SU-DHL-6 (cell line): ENCODE measurements around the gene CD2.

ENCODE experiments used
- H2AFZ ChIP-seq: fragments of 200-600 bp; sonication (generic); 2 replicates; pipeline ENCODE4 v1.6.1; 2014; ENCODE audit warnings: low read depth, mild to moderate bottlenecking, moderate library complexity, mixed read lengths, antibody characterized with exemption, low read length; ENCODE audit not compliant: severe bottlenecking
- H3F3A ChIP-seq: fragments of 200-600 bp; shearing (Covaris generic); 2 replicates; pipeline ENCODE4 v1.6.0; 2016; ENCODE audit warnings: antibody characterized with exemption, mild to moderate bottlenecking; ENCODE audit not compliant: insufficient read depth
- H3K27ac ChIP-seq: fragments of 200-600 bp; sonication (generic); 2 replicates; pipeline ENCODE4 v1.5.1; 2016; ENCODE audit warnings: low read depth, mild to moderate bottlenecking, low read length, moderate library complexity, mixed read lengths
- H3K27me3 ChIP-seq: fragments of 200-600 bp; sonication (generic), shearing (Covaris generic); 2 replicates; pipeline ENCODE4 v1.6.0; 2014; ENCODE audit warnings: mild to moderate bottlenecking, low read length
- H3K36me3 ChIP-seq: fragments of 200-600 bp; sonication (generic); 2 replicates; pipeline ENCODE4 v1.6.1; 2014; ENCODE audit warnings: mild to moderate bottlenecking, low read length, mixed read lengths
- H3K4me2 ChIP-seq: fragments of 300-600, 200-600 bp; shearing (Covaris generic), sonication (generic); 2 replicates; pipeline ENCODE4 v1.6.0; 2014; ENCODE audit warnings: low read length, low read depth, mild to moderate bottlenecking; ENCODE audit not compliant: poor library complexity, severe bottlenecking
- H3K4me3 ChIP-seq: fragments of 200-600 bp; sonication (generic); 2 replicates; pipeline ENCODE4 v1.5.1; 2014; ENCODE audit warnings: antibody characterized with exemption, low read length, mild to moderate bottlenecking, mixed read lengths; ENCODE audit not compliant: insufficient read depth, poor library complexity, severe bottlenecking
- H3K79me2 ChIP-seq: fragments of 200-600 bp; sonication (generic); 2 replicates; pipeline ENCODE4 v1.6.1; 2014; ENCODE audit warnings: mild to moderate bottlenecking, low read length, moderate library complexity; ENCODE audit not compliant: insufficient read depth
- H3K9ac ChIP-seq: fragments of 200-600 bp; sonication (generic); 2 replicates; pipeline ENCODE4 v1.7.0; 2014; ENCODE audit warnings: mild to moderate bottlenecking, low read length
- H3K9me2 ChIP-seq: fragments of 200-600 bp; sonication (generic); replicated peaks from 2 replicates; pipeline ENCODE4 v1.6.1; 2014; ENCODE audit warnings: low read length; ENCODE audit not compliant: insufficient read depth
- H3K9me3 ChIP-seq: fragments of 200-600 bp; sonication (generic); 2 replicates; pipeline ENCODE4 v1.6.1; 2014; ENCODE audit warnings: low read length, mixed read lengths; ENCODE audit not compliant: insufficient read depth
- H4K20me1 ChIP-seq: fragments of 200-600 bp; sonication (generic); 2 replicates; pipeline ENCODE4 v1.6.1; 2014; ENCODE audit warnings: low read depth, mild to moderate bottlenecking, antibody characterized with exemption, low read length, moderate library complexity, mixed read lengths
- EZH2phosphoT487 ChIP-seq: fragments of 200-600 bp; sonication (generic), shearing (Covaris generic); conservative IDR thresholded peaks from 2 replicates; pipeline ENCODE4 v1.6.1; 2018; ENCODE audit warnings: mild to moderate bottlenecking, antibody characterized with exemption, low read length, moderate library complexity, mixed read lengths
- TF ChIP-seq, protein P1 (sequence below): fragments of 200-600 bp; sonication (generic); IDR thresholded peaks from one replicate; pipeline ENCODE4 v1.5.1; 2017; ENCODE audit warnings: antibody characterized with exemption, mild to moderate bottlenecking, low read length, moderate library complexity; ENCODE audit not compliant: insufficient read depth, poor library complexity, severe bottlenecking

The CD2 gene

DNA sequence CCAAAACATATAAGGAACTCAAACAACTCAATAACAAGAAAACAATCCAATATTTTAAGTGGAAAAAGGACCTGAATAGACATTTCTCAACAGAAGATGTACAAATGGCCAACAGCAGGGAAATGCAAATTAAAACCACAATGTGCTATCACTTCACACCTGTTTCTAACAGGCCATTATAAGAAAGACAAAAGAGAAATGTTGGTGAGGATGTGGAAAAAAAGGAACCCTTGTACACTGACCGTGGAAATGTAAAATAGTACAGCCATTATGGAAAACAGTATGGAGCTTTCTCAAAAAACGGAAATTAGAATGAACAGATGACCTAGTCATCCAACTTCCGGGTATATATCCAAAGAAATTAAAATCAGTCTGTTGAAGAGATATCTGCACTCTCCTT, 37.8 kb upstream of the CD2 start:
- no peaks in the 10 kb centered on the region for H4K20me1 ChIP-seq
- TF ChIP-seq EZH2phosphoT487, result no peak
- TF ChIP-seq, protein P1, sequence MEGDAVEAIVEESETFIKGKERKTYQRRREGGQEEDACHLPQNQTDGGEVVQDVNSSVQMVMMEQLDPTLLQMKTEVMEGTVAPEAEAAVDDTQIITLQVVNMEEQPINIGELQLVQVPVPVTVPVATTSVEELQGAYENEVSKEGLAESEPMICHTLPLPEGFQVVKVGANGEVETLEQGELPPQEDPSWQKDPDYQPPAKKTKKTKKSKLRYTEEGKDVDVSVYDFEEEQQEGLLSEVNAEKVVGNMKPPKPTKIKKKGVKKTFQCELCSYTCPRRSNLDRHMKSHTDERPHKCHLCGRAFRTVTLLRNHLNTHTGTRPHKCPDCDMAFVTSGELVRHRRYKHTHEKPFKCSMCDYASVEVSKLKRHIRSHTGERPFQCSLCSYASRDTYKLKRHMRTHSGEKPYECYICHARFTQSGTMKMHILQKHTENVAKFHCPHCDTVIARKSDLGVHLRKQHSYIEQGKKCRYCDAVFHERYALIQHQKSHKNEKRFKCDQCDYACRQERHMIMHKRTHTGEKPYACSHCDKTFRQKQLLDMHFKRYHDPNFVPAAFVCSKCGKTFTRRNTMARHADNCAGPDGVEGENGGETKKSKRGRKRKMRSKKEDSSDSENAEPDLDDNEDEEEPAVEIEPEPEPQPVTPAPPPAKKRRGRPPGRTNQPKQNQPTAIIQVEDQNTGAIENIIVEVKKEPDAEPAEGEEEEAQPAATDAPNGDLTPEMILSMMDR, result no peak
- H3K36me3 ChIP-seq, result no peaks in the 10 kb centered on the region
- no peak overlapping the region for H3K9ac ChIP-seq
- H3K27ac ChIP-seq, result no peak overlapping the region
- no peak overlapping the region for H2AFZ ChIP-seq
- H3K4me3 ChIP-seq, result no peak overlapping the region
- H3F3A ChIP-seq, result no peaks in the 10 kb centered on the region
- H3K9me3 ChIP-seq, result no peaks in the 10 kb centered on the region
- H3K27me3 ChIP-seq, result no peaks in the 10 kb centered on the region
- H3K9me2 ChIP-seq, result no peaks in the 10 kb centered on the region
- no peak overlapping the region for H3K4me2 ChIP-seq
- no peaks in the 10 kb centered on the region for H3K79me2 ChIP-seq

DNA sequence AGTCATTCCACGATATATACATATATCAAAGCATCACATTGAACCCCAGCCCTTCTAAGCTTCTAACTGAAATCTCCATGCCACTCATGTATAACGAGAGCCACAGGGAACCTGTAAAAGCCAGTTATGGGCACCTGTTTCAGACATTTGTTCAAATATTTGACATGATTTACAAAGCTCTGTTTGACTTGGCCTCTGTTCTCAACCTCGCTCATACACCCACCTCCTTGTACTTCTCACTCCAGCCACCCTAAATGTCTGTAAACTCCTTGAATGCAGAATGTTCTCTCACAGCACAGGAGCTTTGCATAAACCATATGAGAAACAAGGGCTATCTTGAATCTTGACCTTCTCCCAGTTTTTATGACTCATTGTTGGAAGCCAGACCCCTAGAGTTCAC, 36.9 kb upstream of the CD2 start:
- Histone ChIP-seq H3K79me2 (no peaks in the 10 kb centered on the region), H3F3A (no peaks in the 10 kb centered on the region), H3K36me3 (no peaks in the 10 kb centered on the region), H3K9me3 (no peaks in the 10 kb centered on the region), H3K4me3 (no peak overlapping the region), H3K27me3 (no peaks in the 10 kb centered on the region), H4K20me1 (no peaks in the 10 kb centered on the region), H3K9ac (no peak overlapping the region), H3K9me2 (no peaks in the 10 kb centered on the region), H3K27ac (no peak overlapping the region), H2AFZ (no peak overlapping the region), H3K4me2 (no peak overlapping the region)
- no peak for TF ChIP-seq EZH2phosphoT487
- TF ChIP-seq, protein P1, result no peak

DNA sequence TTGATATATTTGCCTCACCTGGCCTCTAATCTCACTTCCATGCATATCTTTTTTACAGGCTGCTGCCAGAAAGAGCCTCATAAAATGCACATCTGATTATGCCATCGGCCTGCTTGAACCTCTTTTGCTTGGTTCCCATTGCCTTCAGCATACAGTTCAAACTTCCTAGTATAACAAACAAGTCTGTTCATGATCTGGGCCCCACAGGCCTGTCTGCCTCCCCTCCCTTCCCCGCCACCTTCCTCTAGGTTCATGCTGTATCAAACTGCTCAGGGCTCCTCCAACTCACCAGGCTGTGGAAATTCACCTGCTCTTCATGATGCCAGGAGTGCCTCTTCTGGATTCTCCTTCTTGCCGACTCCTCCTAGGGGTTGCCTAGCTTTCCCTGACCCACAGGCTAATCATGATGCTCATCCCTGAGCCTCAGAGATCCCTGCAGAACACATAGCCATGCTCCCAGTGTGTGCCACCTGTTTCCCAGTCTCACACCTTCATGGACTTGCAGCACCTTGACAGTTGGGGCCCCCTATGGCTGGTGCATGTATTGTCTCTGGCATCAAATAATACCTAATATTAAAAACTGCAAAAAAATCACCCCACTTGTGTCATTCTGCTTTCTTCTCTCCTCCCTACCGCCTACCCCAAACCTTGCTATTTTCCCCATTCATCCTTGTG, 33.7 kb upstream of the CD2 start:
- Histone ChIP-seq H3K9me3 (no peaks in the 10 kb centered on the region), H3K9me2 (no peaks in the 10 kb centered on the region), H3K4me2 (no peak overlapping the region), H3K36me3 (no peaks in the 10 kb centered on the region), H4K20me1 (no peaks in the 10 kb centered on the region), H3K27me3 (no peaks in the 10 kb centered on the region), H3K4me3 (no peak overlapping the region), H3F3A (no peaks in the 10 kb centered on the region), H3K27ac (no peak overlapping the region), H2AFZ (no peak overlapping the region), H3K9ac (no peak overlapping the region), H3K79me2 (no peaks in the 10 kb centered on the region)
- TF ChIP-seq EZH2phosphoT487, result no peak
- TF ChIP-seq, protein P1, result no peak
